Choroid plexus epithelial cell (primary cell): ENCODE measurements around the gene NPHS1.

Experiments used
- DNase-seq: peaks from one replicate; pipeline ENCODE4 v3.0.0-alpha.2; 2010; ENCODE audit warnings: low read depth
- H3K4me3 ChIP-seq: 2 replicates; pipeline ENCODE4 v1.5.1; 2011; ENCODE audit warnings: low read depth, mild to moderate bottlenecking, control low read depth, low read length, moderate library complexity
- TF ChIP-seq, protein P1 (sequence below): conservative IDR thresholded peaks from 2 replicates; pipeline ENCODE4 v1.5.1; 2011; ENCODE audit warnings: low read depth, mild to moderate bottlenecking, control low read depth, inconsistent platforms, low read length, moderate library complexity

The NPHS1 gene

DNA sequence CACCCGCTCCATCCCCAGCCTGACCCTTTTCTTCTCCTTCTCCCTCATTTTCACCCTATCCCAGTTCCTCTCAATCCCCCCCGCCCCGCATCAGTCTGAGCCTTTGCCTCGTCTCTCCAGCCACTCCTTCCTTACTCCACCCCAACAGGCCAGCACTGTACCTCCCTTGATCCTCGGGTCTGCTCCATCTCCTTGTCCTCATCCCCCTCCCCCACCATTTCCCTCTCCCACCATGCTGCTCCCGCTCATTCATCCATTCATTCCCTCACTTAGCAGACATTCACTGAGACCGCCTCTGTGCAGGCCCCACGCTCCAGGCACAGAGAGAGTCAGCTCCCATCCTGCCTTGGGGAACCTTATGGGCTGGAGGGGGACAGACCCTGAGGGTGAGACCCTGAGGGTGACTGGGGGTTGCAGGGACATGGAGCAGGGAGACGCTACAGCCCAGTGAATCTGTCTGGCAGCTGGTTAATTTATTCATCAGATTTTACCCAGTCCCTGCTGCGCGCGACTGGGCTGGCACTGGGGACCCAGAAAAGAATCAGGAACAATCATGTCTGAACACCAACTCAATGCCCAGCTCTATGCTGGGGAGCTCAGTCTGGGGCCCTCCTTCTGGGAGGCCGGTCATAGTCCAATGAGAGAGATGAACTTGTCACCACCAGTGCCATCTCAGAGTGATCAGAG lies 76.1 kb downstream of the NPHS1 start:
- TF ChIP-seq, protein P1, sequence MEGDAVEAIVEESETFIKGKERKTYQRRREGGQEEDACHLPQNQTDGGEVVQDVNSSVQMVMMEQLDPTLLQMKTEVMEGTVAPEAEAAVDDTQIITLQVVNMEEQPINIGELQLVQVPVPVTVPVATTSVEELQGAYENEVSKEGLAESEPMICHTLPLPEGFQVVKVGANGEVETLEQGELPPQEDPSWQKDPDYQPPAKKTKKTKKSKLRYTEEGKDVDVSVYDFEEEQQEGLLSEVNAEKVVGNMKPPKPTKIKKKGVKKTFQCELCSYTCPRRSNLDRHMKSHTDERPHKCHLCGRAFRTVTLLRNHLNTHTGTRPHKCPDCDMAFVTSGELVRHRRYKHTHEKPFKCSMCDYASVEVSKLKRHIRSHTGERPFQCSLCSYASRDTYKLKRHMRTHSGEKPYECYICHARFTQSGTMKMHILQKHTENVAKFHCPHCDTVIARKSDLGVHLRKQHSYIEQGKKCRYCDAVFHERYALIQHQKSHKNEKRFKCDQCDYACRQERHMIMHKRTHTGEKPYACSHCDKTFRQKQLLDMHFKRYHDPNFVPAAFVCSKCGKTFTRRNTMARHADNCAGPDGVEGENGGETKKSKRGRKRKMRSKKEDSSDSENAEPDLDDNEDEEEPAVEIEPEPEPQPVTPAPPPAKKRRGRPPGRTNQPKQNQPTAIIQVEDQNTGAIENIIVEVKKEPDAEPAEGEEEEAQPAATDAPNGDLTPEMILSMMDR, result no peak
- DNase-seq, result no peak
- H3K4me3 ChIP-seq, result peak overlapping the region; percentile 74
